Rectal smooth muscle tissue (tissue), 1 donor: ENCODE data around the gene PCSK6.

Source experiments
- H3K27ac ChIP-seq: one replicate; pipeline ENCODE4 v1.7.0; 2013; ENCODE audit warnings: low read depth, low read length, inconsistent platforms
- H3K27me3 ChIP-seq: one replicate; pipeline ENCODE4 v1.7.0; 2013; ENCODE audit warnings: low read length; ENCODE audit not compliant: control insufficient read depth, insufficient read depth
- H3K36me3 ChIP-seq: one replicate; pipeline ENCODE4 v1.7.0; 2013; ENCODE audit warnings: low read length; ENCODE audit not compliant: control insufficient read depth, insufficient read depth
- H3K4me1 ChIP-seq: one replicate; pipeline ENCODE4 v1.7.0; 2013; ENCODE audit warnings: low read length; ENCODE audit not compliant: control insufficient read depth, insufficient read depth
- H3K4me3 ChIP-seq: one replicate; pipeline ENCODE4 v1.7.0; 2013; ENCODE audit warnings: low read length
- H3K9ac ChIP-seq: one replicate; pipeline ENCODE4 v1.7.0; 2013; ENCODE audit warnings: low read length

The PCSK6 gene

DNA sequence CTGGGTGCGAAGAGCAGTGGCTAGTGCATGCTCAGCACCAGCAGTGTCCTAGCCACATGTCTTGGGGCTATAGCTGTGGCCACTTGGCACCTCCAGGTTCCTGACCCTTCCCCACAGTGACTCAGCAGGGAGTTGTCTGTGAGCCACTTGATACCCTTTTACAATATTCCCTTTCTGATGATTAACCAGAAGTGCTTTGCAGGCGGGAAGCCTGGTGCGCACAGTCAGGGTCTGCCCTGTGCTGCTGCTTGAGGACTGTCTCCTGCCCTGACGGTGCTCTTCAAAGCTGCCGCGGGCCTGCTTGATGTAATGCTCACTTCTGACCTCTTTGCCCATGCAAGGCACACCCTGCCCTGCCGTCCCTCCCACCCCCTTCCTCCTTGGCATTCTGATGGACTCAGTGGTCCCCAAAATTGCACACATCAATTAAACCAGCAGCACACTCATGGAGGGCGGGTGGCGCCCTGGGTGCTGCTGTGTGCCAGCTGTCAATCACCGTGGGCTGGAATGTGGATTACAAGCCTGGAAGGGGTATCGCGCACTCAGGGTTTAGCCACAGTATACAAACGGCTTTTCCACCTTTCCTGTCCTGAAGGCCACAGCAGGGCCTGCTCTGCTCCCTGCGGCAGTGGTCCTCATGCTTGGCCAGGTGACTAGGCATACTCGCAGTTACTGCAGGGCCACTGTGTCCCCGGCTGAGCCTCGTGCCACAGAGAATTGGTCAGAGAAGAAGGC, 40.9 kb upstream of the PCSK6 start:
- H3K4me1 ChIP-seq = peaks cover 7% of the 10 kb centered on the region
- H3K27ac ChIP-seq = no peak overlapping the region
- H3K4me3 ChIP-seq = no peak overlapping the region
- H3K9ac ChIP-seq = no peak overlapping the region
- H3K36me3 ChIP-seq = no peaks in the 10 kb centered on the region
- no peaks in the 10 kb centered on the region for H3K27me3 ChIP-seq

DNA sequence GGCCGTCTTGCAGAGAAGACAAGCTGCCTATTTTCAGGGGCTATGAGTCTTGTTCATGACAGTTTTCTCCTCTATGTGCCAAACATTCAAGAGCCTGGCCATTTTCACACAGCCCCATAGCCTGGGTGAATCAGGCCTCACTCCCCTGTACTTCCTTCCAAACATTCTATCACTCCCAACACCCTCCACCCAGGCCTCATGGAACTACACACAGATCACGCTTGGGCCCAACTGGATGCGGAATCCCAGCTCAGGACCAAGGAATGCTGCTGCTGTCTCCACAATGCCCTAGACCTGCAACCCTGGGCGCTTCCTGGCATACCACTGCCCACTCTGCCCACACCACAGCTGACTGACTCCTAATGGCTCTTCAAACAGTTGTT, 39.4 kb upstream of the PCSK6 start:
- H3K9ac ChIP-seq = no peak overlapping the region
- H3K27me3 ChIP-seq = no peaks in the 10 kb centered on the region
- no peaks in the 10 kb centered on the region for H3K36me3 ChIP-seq
- no peak overlapping the region for H3K4me3 ChIP-seq
- peaks cover 7% of the 10 kb centered on the region for H3K4me1 ChIP-seq
- peak overlapping the region; percentile 6 for H3K27ac ChIP-seq

DNA sequence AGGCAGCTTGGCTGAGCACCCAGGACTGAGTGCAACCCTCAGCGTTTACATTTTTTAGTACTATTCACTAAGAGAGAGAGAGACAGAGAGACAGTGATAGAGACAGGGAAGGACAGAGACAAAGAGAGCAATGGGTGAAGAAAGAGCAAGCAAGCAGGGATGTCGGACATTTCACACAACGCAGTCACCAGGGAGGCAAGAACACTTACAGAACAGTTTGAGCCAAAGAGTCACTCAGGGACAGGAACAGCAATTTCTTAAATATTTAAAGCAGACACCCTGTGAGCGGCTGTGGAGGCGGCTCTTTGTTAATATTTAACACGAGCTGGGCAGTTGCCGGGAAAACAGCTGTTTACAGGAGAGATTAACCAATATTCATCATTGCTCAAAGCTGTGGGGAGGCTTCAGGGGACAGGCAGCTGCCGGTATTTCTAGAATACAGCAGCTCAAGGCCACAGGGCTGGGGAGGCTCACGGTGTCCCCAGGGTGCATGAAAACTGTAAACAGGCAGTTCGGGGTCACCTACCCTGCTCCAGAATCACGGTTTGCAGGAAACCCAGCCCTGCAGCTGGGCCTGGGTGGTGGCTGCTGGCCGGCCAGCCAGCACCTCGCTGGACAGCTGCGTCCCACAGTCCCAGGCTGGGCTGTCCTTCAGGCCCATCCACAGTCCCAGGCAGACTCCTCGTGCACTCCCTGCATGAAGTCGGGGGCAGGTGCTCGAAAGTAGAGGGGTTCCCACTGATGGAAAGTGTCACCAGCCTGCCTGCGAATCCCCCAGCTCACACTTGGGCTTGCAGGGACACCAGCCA, 38.8 kb upstream of the PCSK6 start:
- H3K4me3 ChIP-seq = peak overlapping the region; percentile 8
- H3K36me3 ChIP-seq = no peaks in the 10 kb centered on the region
- H3K4me1 ChIP-seq = peaks cover 7% of the 10 kb centered on the region
- peak overlapping the region; percentile 18 for H3K27ac ChIP-seq
- H3K27me3 ChIP-seq = no peaks in the 10 kb centered on the region
- no peak overlapping the region for H3K9ac ChIP-seq

DNA sequence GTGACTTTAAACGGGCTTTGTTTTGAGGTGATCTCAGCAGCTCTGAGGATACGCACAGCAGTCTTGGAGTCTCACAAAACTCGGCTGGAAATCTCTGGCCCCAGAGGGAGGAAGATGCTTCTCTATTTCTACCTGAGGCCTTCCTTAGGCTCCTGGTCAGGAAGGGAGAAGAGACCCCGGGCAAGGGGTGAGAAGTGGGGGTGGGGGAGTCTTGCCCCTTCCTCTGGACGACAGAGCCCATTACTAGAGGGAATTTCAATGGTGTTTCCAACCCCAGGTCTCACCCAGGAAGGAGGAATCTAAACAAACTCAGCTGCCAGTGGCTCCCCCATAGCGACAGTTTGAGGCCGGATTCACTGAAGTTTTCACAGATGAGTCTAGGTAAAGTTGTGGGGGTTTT, 37.4 kb upstream of the PCSK6 start:
- Histone ChIP-seq H3K27me3 (no peaks in the 10 kb centered on the region), H3K9ac (no peak overlapping the region), H3K4me3 (no peak overlapping the region), H3K36me3 (no peaks in the 10 kb centered on the region), H3K27ac (no peak overlapping the region), H3K4me1 (peaks cover 7% of the 10 kb centered on the region)

DNA sequence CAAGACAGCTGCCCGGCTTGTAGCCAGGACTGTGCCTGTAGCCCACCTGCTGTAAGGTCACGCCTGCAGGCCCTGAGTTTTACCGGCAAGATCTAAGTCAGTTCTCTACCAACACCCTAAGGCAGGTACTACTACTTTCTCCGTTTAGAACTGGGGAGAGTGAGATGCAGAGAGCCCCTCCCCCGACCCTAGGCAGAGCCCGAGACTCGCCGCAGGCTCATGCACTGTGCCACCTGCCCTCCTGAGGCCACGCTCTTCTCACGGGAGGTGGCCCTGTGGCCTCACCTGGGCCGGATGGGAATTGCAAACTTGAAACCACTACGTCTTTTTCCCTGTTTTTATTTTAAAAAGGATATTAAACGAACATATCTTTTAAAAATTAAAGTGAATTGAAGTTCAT, 36.9 kb upstream of the PCSK6 start:
- H3K36me3 ChIP-seq = no peaks in the 10 kb centered on the region
- peaks cover 7% of the 10 kb centered on the region for H3K4me1 ChIP-seq
- no peak overlapping the region for H3K27ac ChIP-seq
- H3K9ac ChIP-seq = no peak overlapping the region
- H3K4me3 ChIP-seq = no peak overlapping the region
- H3K27me3 ChIP-seq = no peaks in the 10 kb centered on the region

DNA sequence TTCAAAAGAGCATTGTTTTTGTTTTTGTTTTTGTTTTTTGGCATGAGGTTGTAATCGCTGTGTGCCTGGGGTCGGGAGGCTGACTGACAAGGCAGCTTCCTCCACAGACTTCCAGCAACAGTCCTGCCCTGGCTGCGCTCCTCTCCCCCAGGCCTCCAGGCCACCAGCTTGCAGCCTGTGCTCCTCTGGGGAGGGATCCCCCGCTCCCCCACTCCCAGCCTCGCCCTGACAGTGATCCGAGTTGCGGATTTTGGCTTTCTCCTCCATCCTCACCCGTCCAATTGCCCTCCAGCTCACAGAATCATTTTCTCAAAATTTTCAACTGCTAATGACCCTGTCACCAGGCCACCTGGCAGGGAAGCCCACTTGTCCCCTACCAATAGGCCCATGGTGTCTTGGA, 36.5 kb upstream of the PCSK6 start:
- peaks cover 7% of the 10 kb centered on the region for H3K4me1 ChIP-seq

DNA sequence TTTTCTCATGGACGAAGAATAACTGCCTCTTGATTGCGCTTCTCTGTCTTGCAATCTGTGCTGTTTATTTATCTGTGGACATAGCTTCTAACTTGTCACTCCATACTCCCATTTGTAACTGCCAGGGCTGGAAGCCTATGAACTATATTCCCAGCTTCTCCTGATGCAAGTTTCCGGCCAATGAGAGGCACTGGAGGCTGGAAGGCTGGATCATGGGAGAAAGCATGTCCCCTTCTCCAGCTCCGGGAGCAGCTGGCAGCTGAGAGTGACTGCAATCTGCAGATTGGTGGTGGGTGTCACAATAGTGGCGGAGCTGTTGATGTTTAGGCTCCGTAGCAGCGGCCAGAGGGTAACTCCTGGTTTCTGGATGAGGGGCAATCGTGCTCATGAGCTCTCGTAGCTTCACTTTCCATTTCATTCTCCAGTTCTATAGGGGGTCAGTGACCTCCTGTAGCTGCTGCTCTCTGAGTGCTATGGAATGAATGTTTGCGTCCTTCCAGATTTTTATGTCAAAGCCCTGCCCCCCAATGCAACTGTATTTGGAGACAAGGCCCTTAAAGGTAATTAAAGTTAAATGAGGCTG, 35.7 kb upstream of the PCSK6 start:
- Histone ChIP-seq H3K27me3 (no peaks in the 10 kb centered on the region), H3K36me3 (no peaks in the 10 kb centered on the region), H3K4me1 (peaks cover 7% of the 10 kb centered on the region), H3K4me3 (no peak overlapping the region), H3K9ac (no peak overlapping the region), H3K27ac (no peak overlapping the region)

More for the DNA sequence above, 36.5 kb upstream of the PCSK6 start:
- Histone ChIP-seq H3K4me3 (no peak overlapping the region), H3K27ac (no peak overlapping the region), H3K9ac (no peak overlapping the region), H3K27me3 (no peaks in the 10 kb centered on the region), H3K36me3 (no peaks in the 10 kb centered on the region)

DNA sequence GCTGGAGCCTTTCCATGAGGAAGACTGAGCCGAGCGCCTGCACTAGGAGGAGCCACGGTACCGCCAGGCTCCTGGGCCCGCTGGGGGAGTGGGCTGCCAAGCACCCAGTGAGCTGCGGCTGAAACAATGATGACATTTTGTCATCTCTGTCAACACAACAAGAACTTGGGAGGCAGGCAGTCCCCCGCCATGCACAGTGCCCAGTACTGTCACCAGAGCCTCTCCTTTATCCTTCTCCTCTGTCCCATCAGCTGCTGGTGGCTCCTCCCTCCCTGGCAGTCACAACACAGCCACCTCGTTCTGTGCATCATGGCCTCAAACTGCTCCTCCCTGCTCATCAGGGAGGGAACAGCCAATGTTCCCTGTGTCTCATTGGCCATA, 34.0 kb upstream of the PCSK6 start:
- Histone ChIP-seq H3K27me3 (no peaks in the 10 kb centered on the region), H3K27ac (no peak overlapping the region), H3K4me3 (no peak overlapping the region), H3K9ac (no peak overlapping the region), H3K4me1 (peaks cover 5% of the 10 kb centered on the region), H3K36me3 (no peaks in the 10 kb centered on the region)

DNA sequence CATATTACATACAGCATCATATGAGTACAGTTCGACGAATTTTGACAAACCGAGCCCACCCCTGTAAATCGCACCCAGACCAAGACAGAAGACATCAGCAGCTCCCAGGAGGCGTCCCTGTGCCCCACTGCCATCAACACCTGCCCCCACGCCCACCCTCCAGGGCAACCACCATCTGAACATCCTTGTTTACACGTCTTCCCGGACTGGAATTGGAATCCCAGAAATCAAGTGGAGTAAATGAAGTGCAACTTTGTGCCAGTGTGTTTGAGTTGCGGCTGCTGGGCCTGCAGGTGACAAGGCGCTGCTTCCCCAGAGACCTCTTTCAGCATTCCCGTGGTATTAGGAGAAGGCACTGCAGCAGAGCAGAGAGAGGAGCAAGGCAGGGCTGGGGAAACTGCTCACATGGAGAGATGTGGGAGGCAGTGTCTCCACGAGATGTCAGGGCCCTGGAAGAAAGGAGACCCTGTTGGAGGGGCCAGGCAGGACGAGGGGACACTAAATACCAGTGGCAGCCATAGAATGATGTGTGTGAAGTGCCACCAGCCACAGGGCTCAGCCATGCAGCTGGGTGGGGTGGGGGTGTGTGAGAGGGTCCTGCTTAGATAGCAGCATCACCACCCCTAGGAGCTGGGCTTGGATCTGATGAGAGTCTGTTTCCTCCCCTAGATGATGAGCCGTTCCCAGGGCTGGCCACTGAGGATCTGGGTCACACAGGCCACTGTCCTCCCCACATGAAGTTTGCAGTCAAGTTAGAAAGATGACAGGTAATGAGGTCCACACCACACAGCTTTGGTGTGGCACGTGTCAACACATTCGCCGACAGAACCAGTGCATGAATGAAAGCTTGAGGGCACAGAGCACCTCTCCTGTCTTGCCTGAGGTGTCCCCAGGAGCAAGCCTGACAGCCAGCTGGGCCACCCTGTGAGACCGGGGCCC, 33.4 kb upstream of the PCSK6 start:
- no peak overlapping the region for H3K27ac ChIP-seq
- H3K36me3 ChIP-seq = no peaks in the 10 kb centered on the region
- no peak overlapping the region for H3K4me3 ChIP-seq
- no peak overlapping the region for H3K9ac ChIP-seq
- H3K27me3 ChIP-seq = no peaks in the 10 kb centered on the region
- H3K4me1 ChIP-seq = peaks cover 4% of the 10 kb centered on the region

DNA sequence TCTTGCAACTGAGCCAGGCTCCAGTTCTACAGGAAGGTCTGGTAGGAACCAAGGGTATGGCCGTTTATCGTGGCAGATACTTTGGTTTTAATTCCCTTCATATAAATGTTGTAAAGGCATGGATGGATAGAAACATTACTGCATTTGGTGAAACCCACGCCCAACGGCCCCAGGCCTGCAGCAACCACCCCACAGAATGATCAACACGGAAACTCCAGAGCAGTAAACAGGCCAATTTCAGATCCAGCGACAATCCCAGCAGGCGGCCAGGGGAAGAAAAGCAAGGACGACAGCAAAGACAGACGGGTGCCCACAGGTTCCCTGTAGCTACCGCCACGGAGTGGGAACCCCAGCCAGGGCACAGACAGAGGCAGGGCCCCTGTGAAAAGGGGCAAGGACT, 32.6 kb upstream of the PCSK6 start:
- H3K4me1 ChIP-seq = no peaks in the 10 kb centered on the region
- no peaks in the 10 kb centered on the region for H3K27me3 ChIP-seq
- H3K27ac ChIP-seq = no peak overlapping the region
- H3K36me3 ChIP-seq = no peaks in the 10 kb centered on the region
- H3K4me3 ChIP-seq = no peak overlapping the region
- no peak overlapping the region for H3K9ac ChIP-seq

DNA sequence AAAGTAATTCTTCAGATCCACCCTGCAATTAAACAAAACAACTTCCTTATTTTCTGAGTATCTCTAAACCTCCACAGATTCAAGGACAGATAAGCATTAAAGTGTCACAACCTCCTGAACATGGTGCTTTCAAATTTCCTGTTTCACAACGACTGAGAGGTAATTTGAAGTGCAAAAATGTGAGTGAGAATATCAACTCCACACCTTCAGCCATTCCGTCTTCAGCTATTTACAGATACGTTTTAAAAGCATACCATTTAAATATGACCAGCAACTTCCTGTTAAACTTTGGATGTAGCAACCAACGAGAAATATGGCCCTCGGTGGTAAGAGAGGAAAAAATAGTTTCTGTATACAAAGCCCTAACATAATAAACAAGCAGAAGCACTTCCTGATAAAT, 32.1 kb upstream of the PCSK6 start:
- H3K4me1 ChIP-seq = no peaks in the 10 kb centered on the region

DNA sequence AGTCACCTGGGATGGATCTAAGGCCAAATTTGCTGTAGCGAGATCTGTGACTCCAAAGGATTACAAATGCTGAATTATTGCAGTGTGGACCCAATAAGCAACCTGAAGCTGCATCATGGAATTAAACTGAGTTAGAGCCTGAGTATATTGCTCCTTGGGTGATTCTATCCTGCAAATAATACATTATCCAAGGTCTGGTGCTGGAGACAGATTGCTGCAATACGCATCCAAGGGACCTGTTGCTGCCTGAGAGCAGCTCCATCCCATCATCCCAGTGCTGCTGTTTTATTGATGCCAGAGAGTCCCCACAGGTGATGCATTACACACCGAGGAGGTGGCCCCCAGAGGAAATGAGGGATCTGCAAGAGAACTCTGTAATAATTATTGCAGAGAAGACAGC, 31.6 kb upstream of the PCSK6 start:
- H3K27ac ChIP-seq = no peak overlapping the region
- no peak overlapping the region for H3K4me3 ChIP-seq
- no peaks in the 10 kb centered on the region for H3K36me3 ChIP-seq
- H3K27me3 ChIP-seq = no peaks in the 10 kb centered on the region
- H3K4me1 ChIP-seq = no peaks in the 10 kb centered on the region
- no peak overlapping the region for H3K9ac ChIP-seq

More for the DNA sequence above, 32.1 kb upstream of the PCSK6 start:
- Histone ChIP-seq H3K36me3 (no peaks in the 10 kb centered on the region), H3K9ac (no peak overlapping the region), H3K4me3 (no peak overlapping the region), H3K27ac (no peak overlapping the region), H3K27me3 (no peaks in the 10 kb centered on the region)
